ENCODE results near the gene ORMDL2. TPM values are rescaled to one million over a fixed set of nuclear protein-coding genes. Genes with fewer than 3 reads are reported as not detected.
A peak's percentile ranks its signal among the peaks of the same experiment; 100 is the strongest.
"Not testable (repeated sequence)": the region's sequence is repeated elsewhere in the genome, so short reads cannot be mapped to it uniquely, and the experiment has no call there.

Gene ORMDL2
- total RNA-seq, 1 experiment from 2014 or later = 18.3 TPM

DNA sequence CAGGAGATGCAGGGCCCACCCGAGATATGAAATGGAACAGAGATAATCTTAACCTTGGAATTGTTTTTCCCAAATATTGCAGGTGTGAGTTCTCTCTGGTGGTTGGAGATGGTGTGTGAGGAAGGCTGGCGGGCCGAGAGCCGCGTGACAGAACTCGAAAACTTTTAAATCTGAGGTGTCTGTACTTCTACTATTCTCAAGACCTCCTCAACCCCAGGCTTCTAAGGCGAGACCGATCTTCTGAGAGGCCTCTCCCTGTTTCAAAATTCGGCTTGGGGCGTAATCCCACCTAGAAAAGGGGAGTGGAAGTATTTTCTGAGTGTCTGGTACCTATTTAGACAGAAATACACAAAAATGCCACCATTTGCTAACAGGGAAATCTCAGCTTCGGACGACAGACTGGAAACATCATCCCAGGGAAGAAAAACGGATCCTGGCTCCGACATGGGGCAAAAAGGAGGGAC lies 928 bp upstream of the ORMDL2 start:
- Histone ChIP-seq H3K27me3 (ENCODE audit: control insufficient read depth, insufficient read depth, low read length) (no peaks in the 10 kb centered on the region), H3K4me3 (ENCODE audit: insufficient read depth, low read depth, low read length) (peak overlapping the region; percentile 88), H3K36me3 (replicated peaks; ENCODE audit: control insufficient read depth, insufficient read depth, low read length) (peaks cover 22% of the 10 kb centered on the region)
- DNase-seq = no peak

DNA sequence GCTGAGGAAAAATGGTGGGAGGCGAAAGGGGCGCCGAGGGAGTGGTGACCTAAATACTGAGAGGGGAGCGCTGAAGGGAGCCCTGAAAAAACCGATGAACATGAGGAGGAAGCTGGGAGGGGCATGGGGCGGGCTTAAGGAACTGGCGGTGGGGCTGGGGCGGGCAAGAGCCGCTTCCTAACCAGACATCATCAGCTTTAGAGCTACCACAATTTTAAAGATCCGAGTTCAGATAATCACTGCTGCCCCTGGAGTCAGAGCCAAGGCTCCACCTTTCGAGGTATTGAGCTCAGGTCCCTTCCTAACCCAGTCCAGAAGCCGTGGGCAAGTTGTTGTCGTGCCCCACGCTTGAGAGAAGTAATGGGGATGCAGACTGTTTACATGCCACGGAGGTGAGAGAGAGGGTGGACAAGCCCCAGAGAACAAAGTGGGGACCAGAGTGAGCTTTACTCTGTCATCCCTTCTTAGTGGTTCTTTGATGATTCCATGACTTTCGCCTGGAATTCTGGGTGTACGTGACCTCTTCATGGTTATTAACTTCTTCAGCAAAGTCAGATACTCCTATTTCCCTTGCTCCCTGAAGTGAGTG lies 393 bp downstream of the ORMDL2 start:
- no peak for DNase-seq
- Histone ChIP-seq H3K4me3 (ENCODE audit: insufficient read depth, low read depth, low read length) (peak overlapping the region; percentile 71), H3K36me3 (replicated peaks; ENCODE audit: control insufficient read depth, insufficient read depth, low read length) (peaks cover 34% of the 10 kb centered on the region), H3K27me3 (ENCODE audit: control insufficient read depth, insufficient read depth, low read length) (no peaks in the 10 kb centered on the region)

DNA sequence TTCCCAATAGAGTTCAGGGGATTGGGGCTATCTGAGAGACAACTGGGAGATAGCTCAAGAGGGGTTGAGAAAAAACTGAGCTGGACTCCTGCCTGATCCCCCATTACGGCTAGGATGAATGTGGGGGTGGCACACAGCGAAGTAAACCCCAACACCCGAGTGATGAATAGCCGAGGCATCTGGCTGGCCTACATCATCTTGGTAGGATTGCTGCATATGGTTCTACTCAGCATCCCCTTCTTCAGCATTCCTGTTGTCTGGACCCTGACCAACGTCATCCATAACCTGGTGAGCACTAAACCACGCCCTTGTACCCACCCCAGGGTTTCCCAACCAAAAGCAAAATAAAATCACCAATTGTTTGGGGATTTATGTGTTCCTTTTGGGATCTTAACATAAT lies 1.0 kb downstream of the ORMDL2 start:
- H3K36me3 ChIP-seq (replicated peaks; ENCODE audit: control insufficient read depth, insufficient read depth, low read length) = peaks cover 35% of the 10 kb centered on the region
- no peak for DNase-seq
- no peak overlapping the region; the same call in 1 of the 2 replicates for H3K4me3 ChIP-seq (ENCODE audit: insufficient read depth, low read depth, low read length)
- no peaks in the 10 kb centered on the region for H3K27me3 ChIP-seq (ENCODE audit: control insufficient read depth, insufficient read depth, low read length)

DNA sequence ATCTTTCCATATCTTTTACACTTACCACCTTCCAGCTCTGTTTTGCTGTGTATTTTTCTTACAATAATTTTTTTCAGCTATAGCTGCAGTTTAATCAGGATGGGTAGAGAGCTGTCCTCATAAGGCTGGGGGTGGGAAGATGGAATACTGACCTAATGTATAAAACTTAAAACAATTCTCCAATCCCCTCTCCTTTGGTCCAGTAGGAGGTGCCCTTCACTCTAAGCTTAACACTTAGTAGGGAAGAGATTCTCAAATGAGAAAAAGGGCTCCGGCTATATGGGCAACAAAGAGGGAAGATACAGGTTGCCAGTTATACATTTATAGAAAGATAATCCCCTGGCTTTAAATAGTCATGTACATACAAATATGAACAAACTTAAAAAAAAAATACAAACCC lies 2.8 kb downstream of the ORMDL2 start:
- peaks cover 34% of the 10 kb centered on the region for H3K36me3 ChIP-seq (replicated peaks; ENCODE audit: control insufficient read depth, insufficient read depth, low read length)

DNA sequence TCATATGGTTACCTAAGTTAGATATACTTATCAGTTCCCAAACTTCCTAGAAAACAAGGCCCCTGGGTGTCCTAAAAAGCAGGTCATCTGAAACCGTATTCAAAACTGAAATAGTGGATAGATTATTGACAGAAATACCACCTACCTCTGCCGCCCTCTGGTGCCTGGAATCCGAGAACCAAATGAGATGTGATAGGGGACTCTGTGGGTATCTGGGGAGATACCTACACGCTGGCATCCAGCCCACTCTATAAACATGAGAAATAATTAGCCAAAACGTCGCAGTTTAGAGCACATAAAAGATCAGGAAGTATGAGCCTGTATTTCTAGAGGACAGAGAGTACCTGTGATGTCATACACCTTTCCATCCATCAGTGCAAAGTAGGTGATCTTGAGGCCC lies 4.4 kb downstream of the ORMDL2 start:
- Histone ChIP-seq H3K27me3 (ENCODE audit: control insufficient read depth, insufficient read depth, low read length) (no peaks in the 10 kb centered on the region), H3K36me3 (replicated peaks; ENCODE audit: control insufficient read depth, insufficient read depth, low read length) (peaks cover 32% of the 10 kb centered on the region), H3K4me3 (ENCODE audit: insufficient read depth, low read depth, low read length) (no peak overlapping the region)
- DNase-seq = peak; percentile 70

More for the DNA sequence above, 2.8 kb downstream of the ORMDL2 start:
- Histone ChIP-seq H3K4me3 (ENCODE audit: insufficient read depth, low read depth, low read length) (no peak overlapping the region), H3K27me3 (ENCODE audit: control insufficient read depth, insufficient read depth, low read length) (no peaks in the 10 kb centered on the region)
- no peak for DNase-seq

DNA sequence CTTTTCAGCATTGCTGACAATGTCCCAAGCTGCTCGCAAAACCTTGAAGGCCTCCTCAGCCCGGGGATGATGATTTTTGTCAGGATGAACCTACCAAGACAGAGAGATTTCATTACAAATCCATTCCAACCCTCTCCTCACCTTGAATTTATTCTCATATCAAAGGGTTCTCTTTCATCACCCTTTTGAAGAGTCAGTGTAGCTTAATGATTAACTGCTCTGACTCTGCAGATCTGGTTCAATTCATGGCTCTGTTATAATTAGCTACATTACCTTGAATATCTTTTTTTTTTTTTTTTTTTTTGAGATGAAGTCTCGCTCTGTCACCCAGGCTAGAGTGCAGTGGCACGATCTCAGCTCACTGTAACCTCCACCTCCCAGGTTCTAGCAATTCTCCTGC lies 5.6 kb downstream of the ORMDL2 start:
- Histone ChIP-seq H3K4me3 (ENCODE audit: insufficient read depth, low read depth, low read length) (no peak overlapping the region), H3K27me3 (ENCODE audit: control insufficient read depth, insufficient read depth, low read length) (no peaks in the 10 kb centered on the region), H3K36me3 (replicated peaks; ENCODE audit: control insufficient read depth, insufficient read depth, low read length) (peaks cover 32% of the 10 kb centered on the region)
- DNase-seq = no peak

DNA sequence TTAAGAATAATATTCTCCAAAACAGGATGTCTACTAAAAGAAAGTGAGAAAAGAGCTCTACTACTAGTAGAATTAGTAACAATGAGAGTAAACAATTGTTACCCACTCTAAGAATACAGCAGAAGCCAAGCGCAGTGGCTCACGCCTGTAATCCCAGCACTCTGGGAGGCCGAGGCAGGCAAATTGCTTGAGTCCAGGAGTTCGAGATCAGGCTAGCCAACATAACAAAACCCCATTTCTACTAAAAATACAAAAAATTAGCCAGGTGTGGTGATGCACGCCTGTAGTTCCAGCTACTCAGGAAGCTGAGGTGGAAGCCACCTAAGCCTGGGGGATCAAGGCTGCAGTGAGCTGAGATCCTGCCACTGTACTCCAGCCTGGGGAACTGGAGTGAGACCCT lies 6.9 kb downstream of the ORMDL2 start:
- H3K27me3 ChIP-seq (ENCODE audit: control insufficient read depth, insufficient read depth, low read length) = no peaks in the 10 kb centered on the region
- H3K4me3 ChIP-seq (ENCODE audit: insufficient read depth, low read depth, low read length) = no peak overlapping the region
- peaks cover 27% of the 10 kb centered on the region for H3K36me3 ChIP-seq (replicated peaks; ENCODE audit: control insufficient read depth, insufficient read depth, low read length)
- DNase-seq = no peak

DNA sequence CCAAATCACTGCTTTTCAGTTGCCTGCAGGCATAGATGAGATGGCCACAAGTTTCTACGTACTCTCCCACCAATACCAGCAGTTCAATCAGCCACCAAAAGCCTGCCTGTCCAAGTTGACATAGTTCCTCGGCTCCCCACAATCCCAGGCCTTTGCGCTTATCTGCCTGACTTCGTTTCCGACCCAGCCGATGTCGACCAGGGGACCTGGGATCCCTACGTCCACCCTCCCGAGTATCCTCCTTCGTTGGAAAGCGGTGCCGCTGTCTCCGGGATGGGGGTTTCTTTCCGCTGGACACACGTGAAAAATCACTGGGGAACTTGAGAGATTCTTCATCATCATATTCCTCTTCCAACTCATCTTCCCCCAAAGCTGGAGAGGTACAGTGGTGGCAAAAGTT lies 10.0 kb downstream of the ORMDL2 start:
- H3K36me3 ChIP-seq (replicated peaks; ENCODE audit: control insufficient read depth, insufficient read depth, low read length) = peaks cover 5% of the 10 kb centered on the region
- no peaks in the 10 kb centered on the region for H3K27me3 ChIP-seq (ENCODE audit: control insufficient read depth, insufficient read depth, low read length)
- no peak overlapping the region for H3K4me3 ChIP-seq (ENCODE audit: insufficient read depth, low read depth, low read length)
- DNase-seq = no peak

DNA sequence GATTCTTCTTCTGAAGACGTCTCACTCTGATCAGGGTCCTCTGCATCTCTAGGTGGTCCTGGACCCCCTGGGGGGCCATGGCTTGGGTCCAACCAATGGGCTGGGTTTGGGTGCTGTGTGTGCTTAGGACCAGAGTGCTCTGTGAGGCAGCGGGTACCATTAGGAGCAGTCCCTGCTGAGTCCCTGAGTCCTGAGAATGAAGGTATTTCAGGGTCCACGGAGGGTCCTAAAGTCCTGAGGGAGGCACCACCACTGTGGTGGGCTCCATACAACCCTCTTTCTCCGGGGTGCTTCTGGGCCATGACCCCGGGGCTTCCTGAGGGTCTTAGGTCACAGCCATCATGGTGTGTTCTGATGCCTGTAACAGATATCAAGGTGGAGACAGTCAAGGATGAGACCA lies 10.5 kb downstream of the ORMDL2 start:
- H3K36me3 ChIP-seq (replicated peaks; ENCODE audit: control insufficient read depth, insufficient read depth, low read length) = no peaks in the 10 kb centered on the region; the same call in none of the 2 replicates
- peak overlapping the region; percentile 96; the same call in 1 of the 2 replicates for H3K4me3 ChIP-seq (ENCODE audit: insufficient read depth, low read depth, low read length)
- no peaks in the 10 kb centered on the region for H3K27me3 ChIP-seq (ENCODE audit: control insufficient read depth, insufficient read depth, low read length)
- DNase-seq = no peak

DNA sequence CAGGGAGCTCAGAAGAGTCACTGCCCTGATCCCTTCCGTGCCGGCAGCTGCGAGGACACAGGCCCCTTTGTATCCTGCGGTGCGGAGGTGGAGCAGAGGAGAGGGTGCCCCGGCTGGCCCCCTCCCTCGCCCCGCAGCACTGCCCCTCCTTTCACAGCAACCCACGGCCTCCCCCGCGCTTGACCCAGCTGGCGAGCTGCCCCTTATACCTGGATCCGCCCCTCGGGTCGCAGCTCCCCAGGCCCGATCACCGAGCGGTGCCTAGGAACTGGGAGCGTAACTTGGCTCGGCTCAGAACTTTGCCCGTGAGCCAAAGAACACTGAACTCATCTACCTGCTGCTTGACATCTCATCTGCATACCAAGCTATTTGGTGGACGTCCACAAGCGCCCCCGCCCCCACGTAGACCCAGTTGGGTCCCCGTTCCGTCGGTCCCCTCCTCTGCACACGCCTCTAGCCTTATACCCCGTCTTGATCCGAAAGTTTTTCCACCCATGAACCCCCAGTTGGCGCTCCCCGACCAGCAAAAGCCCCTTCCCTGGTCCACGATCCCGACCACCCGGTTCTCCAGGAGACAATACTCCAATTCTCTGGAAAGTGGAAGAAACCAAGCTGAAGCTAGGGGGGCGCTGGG lies 12.2 kb downstream of the ORMDL2 start:
- peak overlapping the region; percentile 96 for H3K4me3 ChIP-seq (ENCODE audit: insufficient read depth, low read depth, low read length)
- H3K36me3 ChIP-seq (replicated peaks; ENCODE audit: control insufficient read depth, insufficient read depth, low read length) = no peaks in the 10 kb centered on the region; the same call in none of the 2 replicates
- no peaks in the 10 kb centered on the region for H3K27me3 ChIP-seq (ENCODE audit: control insufficient read depth, insufficient read depth, low read length)
- DNase-seq = peak; percentile 82

DNA sequence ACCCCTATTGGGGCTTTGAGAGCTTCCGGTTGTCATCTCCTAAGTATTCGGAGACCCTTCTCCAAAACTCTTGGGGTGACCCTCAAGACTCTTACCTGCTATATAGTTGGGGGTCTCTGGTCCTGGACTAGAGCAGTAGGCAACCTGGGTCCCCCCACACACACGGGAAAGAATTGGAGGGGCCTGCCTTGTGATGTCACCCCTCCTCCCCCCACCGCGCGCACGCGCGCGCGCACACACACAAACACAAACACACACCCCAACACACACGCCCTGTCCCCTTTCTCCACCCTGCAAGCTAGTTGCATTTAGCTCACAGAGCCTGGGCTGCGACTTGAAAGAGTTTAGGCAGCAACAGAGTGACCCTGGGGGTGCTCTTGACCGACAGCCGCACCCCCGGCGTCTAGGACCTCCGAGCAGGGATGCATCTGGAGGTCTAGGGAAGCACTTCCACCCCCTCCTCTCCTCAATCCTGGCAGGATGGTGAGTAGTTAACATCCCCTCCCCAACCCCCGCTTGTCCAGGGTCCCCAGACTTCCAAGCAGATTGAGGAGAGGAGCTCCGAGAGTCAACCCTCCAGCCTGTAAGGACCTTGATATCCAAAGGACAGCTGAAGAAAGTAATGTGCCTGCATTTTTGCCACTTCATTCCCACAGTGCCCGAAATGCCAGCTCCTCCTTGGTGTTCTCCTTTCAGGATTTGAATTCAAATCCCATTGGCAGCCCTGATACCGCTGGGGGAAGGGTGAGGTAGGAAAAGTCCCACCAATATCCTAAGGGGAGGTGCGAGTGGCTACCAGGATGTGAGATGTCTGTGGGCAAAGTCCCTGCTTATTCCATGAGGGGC lies 13.0 kb downstream of the ORMDL2 start:
- Histone ChIP-seq H3K27me3 (ENCODE audit: control insufficient read depth, insufficient read depth, low read length) (no peaks in the 10 kb centered on the region), H3K4me3 (ENCODE audit: insufficient read depth, low read depth, low read length) (peak overlapping the region; percentile 96), H3K36me3 (replicated peaks; ENCODE audit: control insufficient read depth, insufficient read depth, low read length) (no peaks in the 10 kb centered on the region; the same call in none of the 2 replicates)
- peak; percentile 89 for DNase-seq

DNA sequence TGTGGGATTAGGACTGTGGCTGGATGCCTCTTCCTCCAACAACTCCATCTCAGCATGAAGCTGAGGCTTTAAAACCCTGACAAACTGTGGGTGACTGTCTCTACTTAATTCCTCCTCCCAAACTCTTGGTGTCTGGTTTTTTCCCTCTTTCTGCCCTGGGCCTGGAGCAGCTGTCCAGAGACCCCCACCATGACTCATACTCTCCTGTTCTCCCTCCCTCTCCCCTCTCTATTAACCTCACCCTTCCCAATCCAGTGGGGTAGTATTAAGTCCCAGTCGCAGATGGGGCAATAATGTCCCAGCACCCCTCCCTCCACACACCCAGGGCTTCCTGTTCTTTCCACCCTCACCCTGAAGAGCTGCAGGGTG lies 13.6 kb downstream of the ORMDL2 start:
- no peak for DNase-seq
- no peaks in the 10 kb centered on the region for H3K27me3 ChIP-seq (ENCODE audit: control insufficient read depth, insufficient read depth, low read length)
- H3K4me3 ChIP-seq (ENCODE audit: insufficient read depth, low read depth, low read length) = peak overlapping the region; percentile 96
- H3K36me3 ChIP-seq (replicated peaks; ENCODE audit: control insufficient read depth, insufficient read depth, low read length) = no peaks in the 10 kb centered on the region; the same call in none of the 2 replicates

DNA sequence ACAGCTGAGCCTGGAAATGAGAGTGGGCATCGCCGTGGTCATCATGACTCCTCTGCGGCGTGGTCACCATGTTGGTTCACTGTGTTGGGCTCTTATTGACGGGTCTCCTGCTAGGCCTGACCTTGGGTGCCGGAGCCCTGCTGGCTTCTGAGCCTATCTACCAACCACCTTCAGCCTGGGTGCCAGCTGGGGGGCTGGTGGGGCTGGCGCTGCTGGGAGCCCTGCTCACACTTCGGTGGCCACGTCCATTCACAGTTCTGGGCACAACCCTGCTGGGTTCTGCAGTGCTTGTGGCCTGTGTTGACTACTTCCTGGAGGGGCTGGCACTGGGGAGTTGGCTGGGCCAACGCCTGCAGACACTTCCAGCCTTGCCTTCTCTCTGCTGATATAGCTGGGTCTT lies 15.2 kb downstream of the ORMDL2 start:
- H3K4me3 ChIP-seq (ENCODE audit: insufficient read depth, low read depth, low read length) = no peak overlapping the region
- no peaks in the 10 kb centered on the region; the same call in none of the 2 replicates for H3K36me3 ChIP-seq (replicated peaks; ENCODE audit: control insufficient read depth, insufficient read depth, low read length)
- H3K27me3 ChIP-seq (ENCODE audit: control insufficient read depth, insufficient read depth, low read length) = no peaks in the 10 kb centered on the region
- no peak for DNase-seq

DNA sequence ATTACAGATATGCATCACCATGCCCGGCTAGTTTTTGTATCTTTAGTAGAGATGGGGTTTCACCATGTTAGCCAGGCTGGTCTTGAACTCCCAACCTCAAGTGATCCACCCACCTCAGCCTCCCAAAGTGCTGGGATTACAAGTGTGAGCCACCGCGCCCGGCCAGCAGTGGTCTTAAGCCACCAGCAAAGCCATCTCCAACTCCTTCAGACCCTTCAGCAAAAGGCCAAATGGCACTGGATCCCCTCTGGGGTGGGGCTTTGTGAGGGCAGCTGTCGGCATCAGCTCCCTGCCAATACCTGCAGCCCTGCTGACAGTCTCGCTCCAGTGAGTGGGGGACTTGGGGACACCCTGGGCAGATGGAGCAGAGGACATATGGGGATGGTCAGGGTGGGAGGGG lies 16.6 kb downstream of the ORMDL2 start:
- H3K4me3 ChIP-seq (ENCODE audit: insufficient read depth, low read depth, low read length); H3K27me3 ChIP-seq (ENCODE audit: control insufficient read depth, insufficient read depth, low read length); H3K36me3 ChIP-seq (replicated peaks; ENCODE audit: control insufficient read depth, insufficient read depth, low read length); DNase-seq: not testable (repeated sequence)

DNA sequence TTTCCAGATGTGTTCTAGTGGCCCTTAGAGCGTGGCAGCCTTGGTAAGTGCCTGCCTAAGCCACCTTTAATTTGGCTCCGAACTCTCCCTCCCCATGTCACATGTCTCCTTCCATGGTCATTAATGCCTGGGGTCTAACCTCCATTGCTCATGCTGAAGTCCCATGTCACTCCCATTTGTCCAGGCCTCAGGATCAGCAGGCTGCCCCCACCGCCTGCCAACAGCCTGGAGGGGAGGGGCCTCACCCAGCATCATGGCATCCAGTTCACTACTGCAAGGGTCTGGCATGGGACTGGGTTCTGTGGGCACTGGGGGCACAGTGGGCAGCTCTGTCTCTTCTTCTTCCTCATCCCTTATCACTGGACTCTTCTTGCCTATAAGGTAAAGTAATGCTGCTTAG lies 20.5 kb downstream of the ORMDL2 start:
- H3K4me3 ChIP-seq (ENCODE audit: insufficient read depth, low read depth, low read length) = no peak overlapping the region
- no peaks in the 10 kb centered on the region; the same call in 1 of the 2 replicates for H3K36me3 ChIP-seq (replicated peaks; ENCODE audit: control insufficient read depth, insufficient read depth, low read length)
- H3K27me3 ChIP-seq (ENCODE audit: control insufficient read depth, insufficient read depth, low read length) = no peaks in the 10 kb centered on the region
- no peak for DNase-seq
